Fibroblast of lung (primary cell): ENCODE results near the gene HERC3.

Experiments used
- CTCF ChIP-seq, 2 donors: IDR thresholded peaks in 1 of 2; conservative IDR thresholded peaks in 1 of 2; 1 replicate in 1 of 2; 2 replicates in 1 of 2; pipeline ENCODE4 v1.5.1; 2011 to 2012; ENCODE audit warnings: low read length in 2 of 2, control low read depth in 1 of 2, inconsistent platforms in 1 of 2, low read depth in 1 of 2, mild to moderate bottlenecking in 1 of 2
- EZH2 ChIP-seq: IDR thresholded peaks from 2 replicates; pipeline ENCODE4 v1.5.1; 2012; ENCODE audit warnings: low read length, control low read depth, mild to moderate bottlenecking; ENCODE audit errors: missing control alignments

GRCh38 chr4:88628746-88629145 lies 36.5 kb downstream of the HERC3 start:
- TF ChIP-seq CTCF (conservative IDR thresholded peaks at IDR 0.05 in 1 of 2, IDR thresholded peaks at IDR 0.05 in 1 of 2; ENCODE audit: low read depth in 1 of 2, low read length in 2 of 2) (no peak), EZH2 (no peak)
